HG02571 (cell line): ENCODE measurements around the gene PWP1.

ENCODE experiments used
- ATAC-seq: cut with Tn5 transposase; IDR thresholded peaks from one replicate; pipeline ENCODE4 v1.9.1; 2021; ENCODE audit warnings: mild to moderate bottlenecking, moderate library complexity; ENCODE audit not compliant: unreplicated experiment

Gene PWP1

DNA sequence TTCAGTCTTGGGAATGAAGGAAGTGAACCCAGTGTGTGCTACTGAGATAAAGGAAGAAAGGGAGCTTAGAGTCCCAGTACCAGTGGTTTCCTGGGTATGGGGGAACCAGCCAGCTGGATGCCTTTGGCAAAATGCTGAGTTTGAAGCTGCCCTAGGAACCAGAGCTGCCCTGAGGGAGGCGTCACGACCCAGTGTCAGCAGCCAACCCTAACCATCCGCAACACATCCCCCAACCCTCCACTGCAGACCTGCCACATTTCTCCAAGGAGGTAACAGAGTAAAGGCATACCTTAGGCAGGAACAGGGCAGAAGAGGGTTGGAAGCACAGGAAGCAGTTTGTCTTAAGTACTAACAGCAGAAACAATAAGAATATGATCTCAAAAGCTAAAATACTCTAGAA is 46.8 kb downstream of the PWP1 start:
- ATAC-seq = no peak

- no peak for ATAC-seq
Observed at GRCh38 chr12:107734139-107734538, 48.5 kb downstream of the PWP1 start.

GRCh38 chr12:107735763-107736162 is 50.2 kb downstream of the PWP1 start:
- no peak for ATAC-seq

DNA sequence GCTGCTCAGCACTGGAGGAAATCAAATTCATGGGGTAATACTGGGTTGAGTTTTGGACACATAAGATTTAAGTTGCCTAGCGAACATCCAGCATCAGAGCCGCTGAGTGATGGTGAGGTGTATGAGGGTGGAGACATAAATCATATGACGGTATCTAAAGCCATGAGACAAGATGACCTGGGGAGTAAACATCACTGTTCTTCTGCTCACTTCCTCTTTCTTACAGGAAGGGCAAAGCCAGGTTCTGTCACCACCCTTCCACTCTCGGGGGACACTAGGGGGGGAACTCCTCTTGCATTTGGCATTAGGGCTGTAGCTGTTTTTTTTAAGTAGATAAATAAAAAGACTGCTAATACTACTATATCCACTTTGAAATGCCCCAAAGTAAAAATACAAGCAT is 51.3 kb downstream of the PWP1 start:
- peak; percentile 72 for ATAC-seq

DNA sequence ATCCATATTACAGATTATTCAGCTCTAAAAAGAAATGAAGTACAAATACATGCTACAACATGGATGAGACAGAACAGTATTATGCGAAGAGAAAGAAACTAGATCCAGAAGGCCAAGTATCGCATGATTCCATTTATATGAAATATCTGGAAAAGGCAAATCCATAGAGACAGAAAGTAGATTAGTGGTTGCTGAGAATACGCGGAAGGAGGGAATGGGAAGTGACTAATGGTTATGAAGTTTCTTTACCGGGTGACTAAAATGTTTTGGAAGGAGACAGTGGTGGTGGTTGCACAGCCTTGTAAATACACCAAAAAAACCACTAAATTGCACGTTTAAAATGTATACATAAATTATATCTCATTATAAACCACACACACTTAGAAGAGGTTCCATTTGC is 62.9 kb downstream of the PWP1 start:
- no peak for ATAC-seq

- ATAC-seq = no peak
Observed at GRCh38 chr12:107749083-107749482, 63.5 kb downstream of the PWP1 start.

GRCh38 chr12:107759410-107759809 is 73.8 kb downstream of the PWP1 start:
- ATAC-seq = no peak

- peak; percentile 20 for ATAC-seq
Observed at GRCh38 chr12:107760207-107760808, 74.7 kb downstream of the PWP1 start.

DNA sequence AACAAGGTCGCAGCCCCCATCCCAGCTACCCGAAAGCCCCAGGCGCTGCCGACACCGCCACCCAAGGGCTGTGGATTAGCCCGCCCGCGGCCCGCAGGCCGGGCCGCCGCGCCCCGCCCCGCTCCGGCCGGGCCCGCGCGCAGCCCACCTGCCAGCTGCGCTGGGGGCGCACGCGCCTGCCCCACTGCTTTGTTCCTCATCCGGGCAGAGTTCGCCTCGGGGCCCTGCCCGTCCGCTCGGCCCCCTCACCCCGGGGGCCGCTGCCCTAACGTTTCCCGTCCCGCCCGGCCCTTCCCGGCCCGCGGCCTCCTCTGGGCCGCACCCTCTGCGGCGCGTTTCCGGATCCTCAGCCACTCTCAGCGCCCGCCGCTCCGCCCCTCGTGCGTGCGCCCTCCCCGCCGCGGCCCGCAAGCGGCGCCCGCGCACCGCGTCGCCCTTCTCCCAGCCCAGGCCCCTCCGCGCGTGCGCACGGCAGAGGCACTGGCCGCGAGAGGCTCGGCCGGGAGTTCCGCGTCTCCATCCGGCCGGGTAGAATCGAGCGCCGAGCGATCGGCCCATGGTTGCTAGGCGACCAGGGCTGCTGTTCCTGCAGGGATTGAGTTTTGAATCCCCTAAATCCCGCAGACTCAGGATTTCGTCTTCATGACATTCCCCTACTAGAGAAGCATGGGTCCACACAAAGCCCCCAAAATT is 75.4 kb downstream of the PWP1 start, which contains the start of gene PRDM4:
PRDM4 (minus strand) TSS at position 329 of the 693 bp plus-strand sequence. CDS start 622 bp downstream, outside the sequence.
- peak; percentile 96 for ATAC-seq

GRCh38 chr12:107761502-107761904 is 75.9 kb downstream of the PWP1 start:
- no peak for ATAC-seq
